ENCODE measurements around the gene CNN1. TPM values are rescaled to one million over a fixed set of nuclear protein-coding genes. Genes with fewer than 3 reads are reported as not detected.

Gene CNN1
- total RNA-seq, 1 experiment from 2014 or later = not detected

DNA sequence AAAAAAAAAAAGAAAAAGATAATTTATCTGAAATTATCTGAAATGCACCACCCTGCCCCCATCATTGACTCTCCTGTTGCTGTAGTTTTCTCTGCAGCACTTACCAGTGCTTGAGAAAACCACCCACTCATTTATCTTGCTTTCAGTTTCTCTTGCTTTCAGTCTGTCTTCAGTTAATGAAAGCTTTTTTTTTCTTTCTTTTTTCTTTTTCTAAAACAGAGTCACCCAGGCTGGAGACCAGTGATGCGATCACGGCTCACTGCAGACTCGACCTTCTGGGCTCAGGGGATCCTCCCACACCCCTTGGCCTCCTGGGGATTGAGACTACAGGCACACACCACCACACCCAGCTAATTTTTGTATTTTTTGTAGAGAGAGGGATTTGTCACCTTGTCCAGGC, 43.1 kb downstream of the CNN1 start:
- H3K36me3 Mint-ChIP-seq (ENCODE audit: insufficient read depth, unreplicated experiment) = no peaks in the 10 kb centered on the region
- DNase-seq = no peak
- no TSS peak for BruUV-seq (replicated peaks)
- CTCF ChIA-PET = interaction anchor here (0.7 kb wide), 1 partner anchor 727 kb away, joined by 5 read pairs; no protein-coding TSS in a partner anchor
- H3K4me3 Mint-ChIP-seq (ENCODE audit: low read depth, unreplicated experiment) = no peak overlapping the region
- no peaks in the 10 kb centered on the region for H3K27me3 Mint-ChIP-seq (ENCODE audit: unreplicated experiment)
- no peaks in the 10 kb centered on the region for H3K4me1 Mint-ChIP-seq (ENCODE audit: low read depth, unreplicated experiment)
- no peak for TF ChIP-seq CTCF (IDR thresholded peaks at IDR 0.05; ENCODE audit: unreplicated experiment)
- no peak overlapping the region for H3K27ac Mint-ChIP-seq (ENCODE audit: unreplicated experiment)
- intact Hi-C loops (cut with micrococcal nuclease; ENCODE audit: unreplicated experiment) = no loop called here
- no peaks in the 10 kb centered on the region for H3K9me3 Mint-ChIP-seq (ENCODE audit: low read depth, unreplicated experiment)

DNA sequence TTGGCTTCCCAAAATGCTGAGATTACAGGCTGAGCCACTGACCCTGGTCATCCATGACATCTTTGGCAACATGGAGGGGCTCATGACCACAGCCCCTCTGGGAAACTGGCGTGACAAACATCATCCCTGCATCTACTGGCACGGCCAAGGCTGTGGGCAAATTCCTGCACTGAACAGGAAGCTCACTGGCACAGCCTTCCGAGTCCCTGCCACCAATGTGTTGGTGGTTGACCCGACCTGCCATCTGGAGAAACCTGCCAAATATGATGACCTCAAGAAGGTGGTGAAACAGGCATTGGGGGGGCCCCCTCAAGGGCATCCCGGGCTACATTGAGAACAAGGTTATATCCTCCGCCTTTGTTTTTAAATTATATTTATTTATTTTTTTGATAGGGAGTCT, 47.7 kb downstream of the CNN1 start:
- CTCF ChIA-PET = no interaction called here
- H3K4me1 Mint-ChIP-seq (ENCODE audit: low read depth, unreplicated experiment) = peaks cover 11% of the 10 kb centered on the region
- H3K4me3 Mint-ChIP-seq (ENCODE audit: low read depth, unreplicated experiment) = no peak overlapping the region
- intact Hi-C loops (cut with micrococcal nuclease; ENCODE audit: unreplicated experiment) = no loop called here
- DNase-seq = no peak
- no TSS peak for BruUV-seq (replicated peaks)
- no peaks in the 10 kb centered on the region for H3K9me3 Mint-ChIP-seq (ENCODE audit: low read depth, unreplicated experiment)
- TF ChIP-seq CTCF (IDR thresholded peaks at IDR 0.05; ENCODE audit: unreplicated experiment) = no peak
- H3K27me3 Mint-ChIP-seq (ENCODE audit: unreplicated experiment) = no peaks in the 10 kb centered on the region
- no peak overlapping the region for H3K27ac Mint-ChIP-seq (ENCODE audit: unreplicated experiment)
- H3K36me3 Mint-ChIP-seq (ENCODE audit: insufficient read depth, unreplicated experiment) = peaks cover 5% of the 10 kb centered on the region

DNA sequence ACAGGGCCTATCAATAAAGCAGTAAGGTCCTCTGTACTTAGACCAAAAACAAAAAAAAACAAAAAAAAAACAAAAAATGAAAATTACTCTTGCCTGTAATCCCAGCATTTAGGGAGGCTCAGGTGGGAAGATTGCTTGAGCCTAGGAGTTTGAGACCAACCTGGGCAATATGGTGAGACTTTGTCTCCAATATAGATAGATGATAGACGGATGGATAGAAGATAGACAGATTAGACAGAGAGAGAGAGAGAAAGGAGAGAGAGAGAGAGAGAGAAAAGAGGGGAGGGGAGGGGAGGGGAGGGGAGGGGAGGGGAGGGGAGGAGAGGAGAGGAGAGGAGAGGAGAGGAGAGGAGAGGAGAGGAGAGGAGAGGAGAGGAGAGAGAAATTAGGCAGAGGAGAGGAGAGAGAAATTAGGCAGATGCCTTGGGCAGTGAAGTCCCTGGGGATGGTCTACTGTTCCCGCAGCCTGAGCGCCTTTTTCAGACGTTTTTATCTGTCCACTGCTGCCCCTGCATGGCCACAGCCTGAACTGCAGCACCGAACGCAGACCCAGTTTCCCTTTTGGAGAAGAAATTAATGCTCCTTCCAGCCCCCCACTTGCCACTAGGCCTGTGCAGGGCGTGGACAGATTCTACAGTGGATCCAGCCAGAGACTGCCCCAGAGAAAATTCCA, 48.8 kb downstream of the CNN1 start:
- no peaks in the 10 kb centered on the region for H3K27me3 Mint-ChIP-seq (ENCODE audit: unreplicated experiment)
- peaks cover 5% of the 10 kb centered on the region for H3K36me3 Mint-ChIP-seq (ENCODE audit: insufficient read depth, unreplicated experiment)
- intact Hi-C loops (cut with micrococcal nuclease; ENCODE audit: unreplicated experiment) = no loop called here
- H3K4me1 Mint-ChIP-seq (ENCODE audit: low read depth, unreplicated experiment) = peaks cover 11% of the 10 kb centered on the region
- DNase-seq = peak; percentile 71
- BruUV-seq (replicated peaks) = no TSS peak
- no peaks in the 10 kb centered on the region for H3K9me3 Mint-ChIP-seq (ENCODE audit: low read depth, unreplicated experiment)
- TF ChIP-seq CTCF (IDR thresholded peaks at IDR 0.05; ENCODE audit: unreplicated experiment) = peak; percentile 72
- CTCF ChIA-PET = no interaction called here
- H3K4me3 Mint-ChIP-seq (ENCODE audit: low read depth, unreplicated experiment) = no peak overlapping the region
- H3K27ac Mint-ChIP-seq (ENCODE audit: unreplicated experiment) = no peak overlapping the region

- CTCF ChIA-PET = no interaction called here
- no peaks in the 10 kb centered on the region for H3K9me3 Mint-ChIP-seq (ENCODE audit: low read depth, unreplicated experiment)
- H3K4me1 Mint-ChIP-seq (ENCODE audit: low read depth, unreplicated experiment) = peaks cover 11% of the 10 kb centered on the region
Observed at GRCh38 chr19:11587975-11588631, 49.5 kb downstream of the CNN1 start.

More at GRCh38 chr19:11587975-11588631, 49.5 kb downstream of the CNN1 start:
- no peak overlapping the region for H3K4me3 Mint-ChIP-seq (ENCODE audit: low read depth, unreplicated experiment)
- H3K27ac Mint-ChIP-seq (ENCODE audit: unreplicated experiment) = no peak overlapping the region
- intact Hi-C loops (cut with micrococcal nuclease; ENCODE audit: unreplicated experiment) = no loop called here
- peaks cover 5% of the 10 kb centered on the region for H3K36me3 Mint-ChIP-seq (ENCODE audit: insufficient read depth, unreplicated experiment)
- no peaks in the 10 kb centered on the region for H3K27me3 Mint-ChIP-seq (ENCODE audit: unreplicated experiment)
- peak; percentile 4 for DNase-seq
- TF ChIP-seq CTCF (IDR thresholded peaks at IDR 0.05; ENCODE audit: unreplicated experiment) = no peak
- no TSS peak for BruUV-seq (replicated peaks)
